ENCODE results near the gene ATP6AP2. TPM values are rescaled to one million over a fixed set of nuclear protein-coding genes. Genes with fewer than 3 reads are reported as not detected.

ATP6AP2 gene
- total and polyA plus RNA-seq, 8 donors: 118 to 145 (median 129) TPM

GRCh38 chrX:40603446-40603845, 22.7 kb downstream of the ATP6AP2 start:
- no peak for ATAC-seq
- no peak overlapping the region for H3K27ac ChIP-seq
- peaks cover 0 to 50% of the 10 kb centered on the region in 2 donors for H3K36me3 ChIP-seq
- TF ChIP-seq CTCF (IDR thresholded peaks at IDR 0.05): no peak
- DNase-seq: no peak
- no peaks in the 10 kb centered on the region for H3K4me1 ChIP-seq
- H3K9me3 ChIP-seq: no peaks in the 10 kb centered on the region
- H3K4me3 ChIP-seq: no peak overlapping the region
- intact Hi-C loops (cut with DNase I): no loop called here
- H3K27me3 ChIP-seq: peaks cover 0 to 12% of the 10 kb centered on the region in 2 donors

GRCh38 chrX:40607381-40607780, 26.6 kb downstream of the ATP6AP2 start:
- Histone ChIP-seq H3K4me1 (no peaks in the 10 kb centered on the region), H3K9me3 (no peaks in the 10 kb centered on the region), H3K4me3 (no peak overlapping the region), H3K27ac (no peak overlapping the region), H3K36me3 (peaks cover 0 to 14% of the 10 kb centered on the region in 2 donors), H3K27me3 (peaks cover 0 to 12% of the 10 kb centered on the region in 2 donors)
- intact Hi-C loops (cut with DNase I): no loop called here
- DNase-seq (peak in 1 of 4 donors; percentile 2), ATAC-seq (no peak)
- no peak for TF ChIP-seq CTCF (IDR thresholded peaks at IDR 0.05)

- H3K4me3 ChIP-seq: no peak overlapping the region
- H3K36me3 ChIP-seq: no peaks in the 10 kb centered on the region
- TF ChIP-seq CTCF (IDR thresholded peaks at IDR 0.05): no peak
- DNase-seq (no peak), ATAC-seq (no peak)
- H3K4me1 ChIP-seq: no peaks in the 10 kb centered on the region
- H3K27ac ChIP-seq: no peak overlapping the region
- intact Hi-C loops (cut with DNase I): no loop called here
- H3K9me3 ChIP-seq: no peaks in the 10 kb centered on the region
- H3K27me3 ChIP-seq: peaks cover 0 to 12% of the 10 kb centered on the region in 2 donors
Measured at GRCh38 chrX:40612511-40612910, 31.7 kb downstream of the ATP6AP2 start.

- no peak for TF ChIP-seq CTCF (IDR thresholded peaks at IDR 0.05)
- no peak for DNase-seq
- ATAC-seq: no peak
Measured at GRCh38 chrX:40615976-40616375, 35.2 kb downstream of the ATP6AP2 start.

GRCh38 chrX:40617566-40617965, 36.8 kb downstream of the ATP6AP2 start:
- TF ChIP-seq CTCF (IDR thresholded peaks at IDR 0.05): no peak
- H3K9me3 ChIP-seq: no peaks in the 10 kb centered on the region
- intact Hi-C loops (cut with DNase I): no loop called here
- no peak overlapping the region for H3K27ac ChIP-seq
- ATAC-seq (no peak), DNase-seq (no peak)
- H3K4me3 ChIP-seq: no peak overlapping the region
- H3K27me3 ChIP-seq: peaks cover 0 to 3% of the 10 kb centered on the region in 2 donors
- no peaks in the 10 kb centered on the region for H3K36me3 ChIP-seq
- H3K4me1 ChIP-seq: no peaks in the 10 kb centered on the region

More at GRCh38 chrX:40615976-40616375, 35.2 kb downstream of the ATP6AP2 start:
- H3K4me3 ChIP-seq: no peak overlapping the region
- peaks cover 0 to 4% of the 10 kb centered on the region in 2 donors for H3K27me3 ChIP-seq
- no peaks in the 10 kb centered on the region for H3K4me1 ChIP-seq
- no peak overlapping the region for H3K27ac ChIP-seq
- H3K9me3 ChIP-seq: no peaks in the 10 kb centered on the region
- no peaks in the 10 kb centered on the region for H3K36me3 ChIP-seq
- intact Hi-C loops (cut with DNase I): no loop called here
